HEK293 (cell line): ENCODE results near the gene EMILIN1.

Experiments used
- HOXD13 ChIP-seq: sonication (generic); formaldehyde crosslinking; IDR thresholded peaks from 2 replicates; pipeline ENCODE4 v1.8.0; 2022; ENCODE audit warnings: missing genetic modification reagents, borderline replicate concordance
- KLF8 ChIP-seq: fragments of 450-650 bp; formaldehyde crosslinking; IDR thresholded peaks from 2 replicates; pipeline ENCODE4 v1.5.1; 2016; ENCODE audit warnings: missing biosample characterization, missing genetic modification characterization
- KLF9 ChIP-seq: fragments of 450-650 bp; formaldehyde crosslinking; IDR thresholded peaks from 2 replicates; pipeline ENCODE4 v1.5.1; 2016; ENCODE audit warnings: missing biosample characterization, missing genetic modification characterization, low read depth
- SETDB1 ChIP-seq: IDR thresholded peaks from one replicate; pipeline ENCODE4 v1.6.1; 2017; ENCODE audit warnings: mild to moderate bottlenecking, low read length, moderate library complexity, mixed read lengths; ENCODE audit not compliant: insufficient read length
- SP3 ChIP-seq: fragments of 450-650 bp; formaldehyde crosslinking; IDR thresholded peaks from 2 replicates; pipeline ENCODE4 v1.5.1; 2016; ENCODE audit warnings: missing biosample characterization, missing genetic modification characterization
- ZIC2 ChIP-seq: fragments of 450-650 bp; formaldehyde crosslinking; IDR thresholded peaks from 2 replicates; pipeline ENCODE4 v1.5.1; 2016; ENCODE audit warnings: missing biosample characterization, missing genetic modification characterization
- ZNF121 ChIP-seq: fragments of 450-650 bp; formaldehyde crosslinking; IDR thresholded peaks from 2 replicates; pipeline ENCODE4 v1.5.1; 2016; ENCODE audit warnings: missing biosample characterization, missing genetic modification characterization
- ZNF157 ChIP-seq: fragments of 450-650 bp; formaldehyde crosslinking; IDR thresholded peaks from 2 replicates; pipeline ENCODE4 v1.5.1; 2016; ENCODE audit warnings: missing biosample characterization, missing genetic modification characterization
- ZNF16 ChIP-seq: fragments of 450-650 bp; formaldehyde crosslinking; IDR thresholded peaks from 2 replicates; pipeline ENCODE4 v1.5.1; 2016; ENCODE audit warnings: low read depth, missing biosample characterization, missing genetic modification characterization
- ZNF184 ChIP-seq: fragments of 450-650 bp; IDR thresholded peaks from 2 replicates; pipeline ENCODE4 v1.5.1; 2018; ENCODE audit warnings: missing biosample characterization, mild to moderate bottlenecking, missing genetic modification characterization
- ZNF24 ChIP-seq: fragments of 450-650 bp; formaldehyde crosslinking; IDR thresholded peaks from 2 replicates; pipeline ENCODE4 v1.5.1; 2016; ENCODE audit warnings: missing biosample characterization, missing genetic modification characterization
- ZNF324 ChIP-seq: fragments of 450-650 bp; formaldehyde crosslinking; IDR thresholded peaks from 2 replicates; pipeline ENCODE4 v1.5.1; 2016; ENCODE audit warnings: missing biosample characterization, missing genetic modification characterization
- ZNF335 ChIP-seq: fragments of 450-650 bp; formaldehyde crosslinking; conservative IDR thresholded peaks from 2 replicates; pipeline ENCODE4 v1.5.1; 2016; ENCODE audit warnings: missing biosample characterization, missing genetic modification characterization
- ZNF549 ChIP-seq: fragments of 450-650 bp; IDR thresholded peaks from 2 replicates; pipeline ENCODE4 v1.5.1; 2018; ENCODE audit warnings: missing biosample characterization, missing genetic modification characterization, mild to moderate bottlenecking, inconsistent platforms, moderate library complexity
- ZNF555 ChIP-seq: fragments of 450-650 bp; formaldehyde crosslinking; conservative IDR thresholded peaks from 2 replicates; pipeline ENCODE4 v1.5.1; 2017; ENCODE audit warnings: missing biosample characterization, mild to moderate bottlenecking, missing genetic modification characterization, inconsistent platforms
- ZNF707 ChIP-seq: fragments of 450-650 bp; formaldehyde crosslinking; IDR thresholded peaks from 2 replicates; pipeline ENCODE4 v1.5.1; 2016; ENCODE audit warnings: missing biosample characterization, missing genetic modification characterization
- ZNF837 ChIP-seq: fragments of 450-650 bp; formaldehyde crosslinking; IDR thresholded peaks from 2 replicates; pipeline ENCODE4 v1.5.1; 2016; ENCODE audit warnings: missing biosample characterization, missing genetic modification characterization
- ZSCAN16 ChIP-seq: fragments of 450-650 bp; formaldehyde crosslinking; IDR thresholded peaks from 2 replicates; pipeline ENCODE4 v1.5.1; 2016; ENCODE audit warnings: missing biosample characterization, missing genetic modification characterization
- TF ChIP-seq, protein P1 (sequence below): fragments of 450-650 bp; formaldehyde crosslinking; IDR thresholded peaks from 2 replicates; pipeline ENCODE4 v1.5.1; 2017; ENCODE audit warnings: missing biosample characterization, missing genetic modification characterization
- TF ChIP-seq, protein P2 (sequence below): fragments of 450-650 bp; formaldehyde crosslinking; IDR thresholded peaks from 2 replicates; pipeline ENCODE4 v1.5.1; 2016; ENCODE audit warnings: missing biosample characterization, missing genetic modification characterization
- TF ChIP-seq, protein P3 (sequence below): fragments of 450-650 bp; formaldehyde crosslinking; IDR thresholded peaks from 2 replicates; pipeline ENCODE4 v1.5.1; 2016; ENCODE audit warnings: missing biosample characterization, missing genetic modification characterization
- TF ChIP-seq, protein P4 (sequence below): IDR thresholded peaks from 2 replicates; pipeline ENCODE4 v1.6.1; 2011; ENCODE audit warnings: mild to moderate bottlenecking, low read depth, low read length, borderline replicate concordance
- TF ChIP-seq, protein P5 (sequence below): sonication (generic); formaldehyde crosslinking; IDR thresholded peaks from 2 replicates; pipeline ENCODE4 v1.8.1; 2022; ENCODE audit warnings: mild to moderate bottlenecking, moderate library complexity, missing genetic modification reagents
- TF ChIP-seq, protein P6 (sequence below): fragments of 450-650 bp; formaldehyde crosslinking; IDR thresholded peaks from 2 replicates; pipeline ENCODE4 v1.5.1; 2017; ENCODE audit warnings: missing biosample characterization, missing genetic modification characterization
- TF ChIP-seq, protein P7 (sequence below): fragments of 450-650 bp; formaldehyde crosslinking; IDR thresholded peaks from 2 replicates; pipeline ENCODE4 v1.5.1; 2016; ENCODE audit warnings: missing biosample characterization, missing genetic modification characterization
- TF ChIP-seq, protein P8 (sequence below): fragments of 450-650 bp; formaldehyde crosslinking; IDR thresholded peaks from 2 replicates; pipeline ENCODE4 v1.5.1; 2017; ENCODE audit warnings: missing biosample characterization, mild to moderate bottlenecking, missing genetic modification characterization, moderate library complexity

Gene EMILIN1

DNA sequence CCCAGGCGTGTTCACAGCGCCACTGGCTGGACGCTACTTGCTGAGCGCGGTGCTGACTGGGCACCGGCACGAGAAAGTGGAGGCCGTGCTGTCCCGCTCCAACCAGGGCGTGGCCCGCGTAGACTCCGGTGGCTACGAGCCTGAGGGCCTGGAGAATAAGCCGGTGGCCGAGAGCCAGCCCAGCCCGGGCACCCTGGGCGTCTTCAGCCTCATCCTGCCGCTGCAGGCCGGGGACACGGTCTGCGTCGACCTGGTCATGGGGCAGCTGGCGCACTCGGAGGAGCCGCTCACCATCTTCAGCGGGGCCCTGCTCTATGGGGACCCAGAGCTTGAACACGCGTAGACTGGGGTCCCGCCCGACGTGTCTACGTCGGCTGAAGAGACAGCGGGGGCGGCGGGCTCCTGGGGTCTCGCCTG lies 7.3 kb downstream of the EMILIN1 start (continued):
- TF ChIP-seq, protein P1, sequence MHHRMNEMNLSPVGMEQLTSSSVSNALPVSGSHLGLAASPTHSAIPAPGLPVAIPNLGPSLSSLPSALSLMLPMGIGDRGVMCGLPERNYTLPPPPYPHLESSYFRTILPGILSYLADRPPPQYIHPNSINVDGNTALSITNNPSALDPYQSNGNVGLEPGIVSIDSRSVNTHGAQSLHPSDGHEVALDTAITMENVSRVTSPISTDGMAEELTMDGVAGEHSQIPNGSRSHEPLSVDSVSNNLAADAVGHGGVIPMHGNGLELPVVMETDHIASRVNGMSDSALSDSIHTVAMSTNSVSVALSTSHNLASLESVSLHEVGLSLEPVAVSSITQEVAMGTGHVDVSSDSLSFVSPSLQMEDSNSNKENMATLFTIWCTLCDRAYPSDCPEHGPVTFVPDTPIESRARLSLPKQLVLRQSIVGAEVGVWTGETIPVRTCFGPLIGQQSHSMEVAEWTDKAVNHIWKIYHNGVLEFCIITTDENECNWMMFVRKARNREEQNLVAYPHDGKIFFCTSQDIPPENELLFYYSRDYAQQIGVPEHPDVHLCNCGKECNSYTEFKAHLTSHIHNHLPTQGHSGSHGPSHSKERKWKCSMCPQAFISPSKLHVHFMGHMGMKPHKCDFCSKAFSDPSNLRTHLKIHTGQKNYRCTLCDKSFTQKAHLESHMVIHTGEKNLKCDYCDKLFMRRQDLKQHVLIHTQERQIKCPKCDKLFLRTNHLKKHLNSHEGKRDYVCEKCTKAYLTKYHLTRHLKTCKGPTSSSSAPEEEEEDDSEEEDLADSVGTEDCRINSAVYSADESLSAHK: no peak
- no peak; the same call in 1 of the 2 replicates for TF ChIP-seq KLF8 (tag by site-specific recombination)
- TF ChIP-seq, protein P2, sequence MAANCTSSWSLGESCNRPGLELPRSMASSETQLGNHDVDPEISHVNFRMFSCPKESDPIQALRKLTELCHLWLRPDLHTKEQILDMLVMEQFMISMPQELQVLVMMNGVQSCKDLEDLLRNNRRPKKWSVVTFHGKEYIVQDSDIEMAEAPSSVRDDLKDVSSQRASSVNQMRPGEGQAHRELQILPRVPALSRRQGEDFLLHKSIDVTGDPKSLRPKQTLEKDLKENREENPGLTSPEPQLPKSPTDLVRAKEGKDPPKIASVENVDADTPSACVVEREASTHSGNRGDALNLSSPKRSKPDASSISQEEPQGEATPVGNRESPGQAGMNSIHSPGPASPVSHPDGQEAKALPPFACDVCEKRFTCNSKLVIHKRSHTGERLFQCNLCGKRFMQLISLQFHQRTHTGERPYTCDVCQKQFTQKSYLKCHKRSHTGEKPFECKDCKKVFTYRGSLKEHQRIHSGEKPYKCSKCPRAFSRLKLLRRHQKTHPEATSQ (tag by site-specific recombination): no peak
- no peak for TF ChIP-seq ZSCAN16
- TF ChIP-seq, protein P3, sequence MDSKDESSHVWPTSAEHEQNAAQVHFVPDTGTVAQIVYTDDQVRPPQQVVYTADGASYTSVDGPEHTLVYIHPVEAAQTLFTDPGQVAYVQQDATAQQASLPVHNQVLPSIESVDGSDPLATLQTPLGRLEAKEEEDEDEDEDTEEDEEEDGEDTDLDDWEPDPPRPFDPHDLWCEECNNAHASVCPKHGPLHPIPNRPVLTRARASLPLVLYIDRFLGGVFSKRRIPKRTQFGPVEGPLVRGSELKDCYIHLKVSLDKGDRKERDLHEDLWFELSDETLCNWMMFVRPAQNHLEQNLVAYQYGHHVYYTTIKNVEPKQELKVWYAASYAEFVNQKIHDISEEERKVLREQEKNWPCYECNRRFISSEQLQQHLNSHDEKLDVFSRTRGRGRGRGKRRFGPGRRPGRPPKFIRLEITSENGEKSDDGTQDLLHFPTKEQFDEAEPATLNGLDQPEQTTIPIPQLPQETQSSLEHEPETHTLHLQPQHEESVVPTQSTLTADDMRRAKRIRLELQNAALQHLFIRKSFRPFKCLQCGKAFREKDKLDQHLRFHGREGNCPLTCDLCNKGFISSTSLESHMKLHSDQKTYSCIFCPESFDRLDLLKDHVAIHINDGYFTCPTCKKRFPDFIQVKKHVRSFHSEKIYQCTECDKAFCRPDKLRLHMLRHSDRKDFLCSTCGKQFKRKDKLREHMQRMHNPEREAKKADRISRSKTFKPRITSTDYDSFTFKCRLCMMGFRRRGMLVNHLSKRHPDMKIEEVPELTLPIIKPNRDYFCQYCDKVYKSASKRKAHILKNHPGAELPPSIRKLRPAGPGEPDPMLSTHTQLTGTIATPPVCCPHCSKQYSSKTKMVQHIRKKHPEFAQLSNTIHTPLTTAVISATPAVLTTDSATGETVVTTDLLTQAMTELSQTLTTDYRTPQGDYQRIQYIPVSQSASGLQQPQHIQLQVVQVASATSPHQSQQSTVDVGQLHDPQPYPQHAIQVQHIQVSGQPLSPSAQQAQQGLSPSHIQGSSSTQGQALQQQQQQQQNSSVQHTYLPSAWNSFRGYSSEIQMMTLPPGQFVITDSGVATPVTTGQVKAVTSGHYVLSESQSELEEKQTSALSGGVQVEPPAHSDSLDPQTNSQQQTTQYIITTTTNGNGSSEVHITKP (tag by site-specific recombination): no peak
- 0 out of 2 replicates have a peak, but pooled peaks have one; percentile 14 for TF ChIP-seq ZIC2
- TF ChIP-seq ZNF837 (tag by site-specific recombination): no peak
- TF ChIP-seq ZNF184 (tag by site-specific recombination): no peak
- no peak for TF ChIP-seq HOXD13 (CRISPR knock-in tag)
- no peak for TF ChIP-seq ZNF157 (tag by site-specific recombination)
- TF ChIP-seq, protein P4, sequence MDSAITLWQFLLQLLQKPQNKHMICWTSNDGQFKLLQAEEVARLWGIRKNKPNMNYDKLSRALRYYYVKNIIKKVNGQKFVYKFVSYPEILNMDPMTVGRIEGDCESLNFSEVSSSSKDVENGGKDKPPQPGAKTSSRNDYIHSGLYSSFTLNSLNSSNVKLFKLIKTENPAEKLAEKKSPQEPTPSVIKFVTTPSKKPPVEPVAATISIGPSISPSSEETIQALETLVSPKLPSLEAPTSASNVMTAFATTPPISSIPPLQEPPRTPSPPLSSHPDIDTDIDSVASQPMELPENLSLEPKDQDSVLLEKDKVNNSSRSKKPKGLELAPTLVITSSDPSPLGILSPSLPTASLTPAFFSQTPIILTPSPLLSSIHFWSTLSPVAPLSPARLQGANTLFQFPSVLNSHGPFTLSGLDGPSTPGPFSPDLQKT: no peak
- TF ChIP-seq KLF9 (tag by site-specific recombination): peak; percentile 39
- TF ChIP-seq ZNF555 (tag by site-specific recombination): no peak
- TF ChIP-seq, protein P5, sequence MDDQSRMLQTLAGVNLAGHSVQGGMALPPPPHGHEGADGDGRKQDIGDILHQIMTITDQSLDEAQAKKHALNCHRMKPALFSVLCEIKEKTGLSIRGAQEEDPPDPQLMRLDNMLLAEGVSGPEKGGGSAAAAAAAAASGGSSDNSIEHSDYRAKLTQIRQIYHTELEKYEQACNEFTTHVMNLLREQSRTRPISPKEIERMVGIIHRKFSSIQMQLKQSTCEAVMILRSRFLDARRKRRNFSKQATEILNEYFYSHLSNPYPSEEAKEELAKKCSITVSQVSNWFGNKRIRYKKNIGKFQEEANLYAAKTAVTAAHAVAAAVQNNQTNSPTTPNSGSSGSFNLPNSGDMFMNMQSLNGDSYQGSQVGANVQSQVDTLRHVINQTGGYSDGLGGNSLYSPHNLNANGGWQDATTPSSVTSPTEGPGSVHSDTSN (CRISPR knock-in tag): no peak; the same call in 1 of the 2 replicates
- TF ChIP-seq ZNF121: no peak
- no peak for TF ChIP-seq ZNF16
- TF ChIP-seq SP3 (tag by site-specific recombination): peak; percentile 17; the same call in 1 of the 2 replicates
- peak; percentile 79 for TF ChIP-seq ZNF335 (tag by site-specific recombination)
- TF ChIP-seq, protein P6, sequence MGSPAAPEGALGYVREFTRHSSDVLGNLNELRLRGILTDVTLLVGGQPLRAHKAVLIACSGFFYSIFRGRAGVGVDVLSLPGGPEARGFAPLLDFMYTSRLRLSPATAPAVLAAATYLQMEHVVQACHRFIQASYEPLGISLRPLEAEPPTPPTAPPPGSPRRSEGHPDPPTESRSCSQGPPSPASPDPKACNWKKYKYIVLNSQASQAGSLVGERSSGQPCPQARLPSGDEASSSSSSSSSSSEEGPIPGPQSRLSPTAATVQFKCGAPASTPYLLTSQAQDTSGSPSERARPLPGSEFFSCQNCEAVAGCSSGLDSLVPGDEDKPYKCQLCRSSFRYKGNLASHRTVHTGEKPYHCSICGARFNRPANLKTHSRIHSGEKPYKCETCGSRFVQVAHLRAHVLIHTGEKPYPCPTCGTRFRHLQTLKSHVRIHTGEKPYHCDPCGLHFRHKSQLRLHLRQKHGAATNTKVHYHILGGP (tag by site-specific recombination): no peak
- no peak for TF ChIP-seq SETDB1
- TF ChIP-seq, protein P7, sequence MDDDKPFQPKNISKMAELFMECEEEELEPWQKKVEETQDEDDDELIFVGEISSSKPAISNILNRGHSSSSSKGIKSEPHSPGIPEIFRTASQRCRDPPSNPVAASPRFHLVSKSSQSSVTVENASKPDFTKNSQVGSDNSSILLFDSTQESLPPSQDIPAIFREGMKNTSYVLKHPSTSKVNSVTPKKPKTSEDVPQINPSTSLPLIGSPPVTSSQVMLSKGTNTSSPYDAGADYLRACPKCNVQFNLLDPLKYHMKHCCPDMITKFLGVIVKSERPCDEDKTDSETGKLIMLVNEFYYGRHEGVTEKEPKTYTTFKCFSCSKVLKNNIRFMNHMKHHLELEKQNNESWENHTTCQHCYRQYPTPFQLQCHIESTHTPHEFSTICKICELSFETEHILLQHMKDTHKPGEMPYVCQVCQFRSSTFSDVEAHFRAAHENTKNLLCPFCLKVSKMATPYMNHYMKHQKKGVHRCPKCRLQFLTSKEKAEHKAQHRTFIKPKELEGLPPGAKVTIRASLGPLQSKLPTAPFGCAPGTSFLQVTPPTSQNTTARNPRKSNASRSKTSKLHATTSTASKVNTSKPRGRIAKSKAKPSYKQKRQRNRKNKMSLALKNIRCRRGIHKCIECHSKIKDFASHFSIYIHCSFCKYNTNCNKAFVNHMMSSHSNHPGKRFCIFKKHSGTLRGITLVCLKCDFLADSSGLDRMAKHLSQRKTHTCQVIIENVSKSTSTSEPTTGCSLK (tag by site-specific recombination): no peak
- no peak for TF ChIP-seq ZNF324 (tag by site-specific recombination)
- no peak for TF ChIP-seq ZNF707 (tag by site-specific recombination)
- TF ChIP-seq ZNF549: no peak
- no peak for TF ChIP-seq ZNF24 (tag by site-specific recombination)
- TF ChIP-seq, protein P8, sequence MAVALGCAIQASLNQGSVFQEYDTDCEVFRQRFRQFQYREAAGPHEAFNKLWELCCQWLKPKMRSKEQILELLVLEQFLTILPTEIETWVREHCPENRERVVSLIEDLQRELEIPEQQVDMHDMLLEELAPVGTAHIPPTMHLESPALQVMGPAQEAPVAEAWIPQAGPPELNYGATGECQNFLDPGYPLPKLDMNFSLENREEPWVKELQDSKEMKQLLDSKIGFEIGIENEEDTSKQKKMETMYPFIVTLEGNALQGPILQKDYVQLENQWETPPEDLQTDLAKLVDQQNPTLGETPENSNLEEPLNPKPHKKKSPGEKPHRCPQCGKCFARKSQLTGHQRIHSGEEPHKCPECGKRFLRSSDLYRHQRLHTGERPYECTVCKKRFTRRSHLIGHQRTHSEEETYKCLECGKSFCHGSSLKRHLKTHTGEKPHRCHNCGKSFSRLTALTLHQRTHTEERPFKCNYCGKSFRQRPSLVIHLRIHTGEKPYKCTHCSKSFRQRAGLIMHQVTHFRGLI (tag by site-specific recombination): no peak
